ENCODE results near the gene SLC30A7. TPM values are rescaled to one million over a fixed set of nuclear protein-coding genes. Genes with fewer than 3 reads are reported as not detected.

Gene SLC30A7
- total RNA-seq, result 63.7 and 67.5 TPM in 2 replicates

GRCh38 chr1:100895540-100896480, at the start of gene SLC30A7:
TSS of gene SLC30A7 (plus strand) at chr1:100896090. CDS start at chr1:100896263, 173 bp downstream.

DNA sequence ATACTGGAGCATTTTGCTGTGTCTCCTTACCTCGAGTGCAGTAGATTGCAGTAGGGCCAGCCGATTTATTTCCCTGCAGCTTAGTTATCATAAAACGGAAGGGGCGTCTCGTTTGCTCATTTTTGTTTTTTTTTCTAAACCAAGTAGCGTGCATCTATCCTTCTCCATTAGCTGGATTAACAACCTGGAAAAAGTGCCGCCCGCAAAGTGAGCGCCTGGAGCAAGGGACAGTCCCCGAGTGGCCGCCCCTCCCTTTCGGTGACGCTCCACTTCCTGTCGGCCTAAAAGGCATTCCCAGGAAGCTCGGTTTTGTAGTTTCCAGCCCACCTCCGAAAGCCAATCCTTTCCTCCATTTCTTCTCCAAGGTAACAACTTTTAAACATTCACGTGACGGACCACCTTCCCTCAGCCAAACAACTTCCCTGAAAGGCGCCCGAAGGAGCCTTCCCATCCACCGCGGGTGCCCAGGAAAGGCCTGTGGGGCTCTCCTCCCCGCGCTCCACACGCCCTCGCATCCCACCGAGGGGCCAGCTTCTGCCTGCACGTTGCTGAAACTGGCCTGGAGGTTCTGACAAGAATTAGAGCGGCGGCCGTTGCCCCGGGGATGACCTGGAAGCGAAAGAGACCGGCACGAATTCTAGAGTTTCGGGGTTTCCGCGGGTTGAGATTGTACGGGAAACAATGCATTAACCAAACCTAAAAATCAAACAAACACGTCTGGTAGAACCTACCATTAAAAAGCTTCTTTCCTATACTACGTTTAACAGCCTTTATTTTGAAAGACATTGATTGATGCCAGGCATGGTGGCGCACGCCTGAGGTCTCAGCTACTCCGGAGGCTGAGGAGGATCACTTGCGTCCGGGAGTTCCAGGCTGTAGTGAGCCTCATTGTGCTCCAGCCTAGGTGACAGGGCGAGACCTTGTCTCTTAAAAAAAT, 1.0 kb upstream of the SLC30A7 start, which contains the start of gene EXTL2:
TSS of gene EXTL2 (minus strand) at position 240 of the 937 bp plus-strand sequence. CDS start 6,085 bp downstream, outside the sequence.

DNA sequence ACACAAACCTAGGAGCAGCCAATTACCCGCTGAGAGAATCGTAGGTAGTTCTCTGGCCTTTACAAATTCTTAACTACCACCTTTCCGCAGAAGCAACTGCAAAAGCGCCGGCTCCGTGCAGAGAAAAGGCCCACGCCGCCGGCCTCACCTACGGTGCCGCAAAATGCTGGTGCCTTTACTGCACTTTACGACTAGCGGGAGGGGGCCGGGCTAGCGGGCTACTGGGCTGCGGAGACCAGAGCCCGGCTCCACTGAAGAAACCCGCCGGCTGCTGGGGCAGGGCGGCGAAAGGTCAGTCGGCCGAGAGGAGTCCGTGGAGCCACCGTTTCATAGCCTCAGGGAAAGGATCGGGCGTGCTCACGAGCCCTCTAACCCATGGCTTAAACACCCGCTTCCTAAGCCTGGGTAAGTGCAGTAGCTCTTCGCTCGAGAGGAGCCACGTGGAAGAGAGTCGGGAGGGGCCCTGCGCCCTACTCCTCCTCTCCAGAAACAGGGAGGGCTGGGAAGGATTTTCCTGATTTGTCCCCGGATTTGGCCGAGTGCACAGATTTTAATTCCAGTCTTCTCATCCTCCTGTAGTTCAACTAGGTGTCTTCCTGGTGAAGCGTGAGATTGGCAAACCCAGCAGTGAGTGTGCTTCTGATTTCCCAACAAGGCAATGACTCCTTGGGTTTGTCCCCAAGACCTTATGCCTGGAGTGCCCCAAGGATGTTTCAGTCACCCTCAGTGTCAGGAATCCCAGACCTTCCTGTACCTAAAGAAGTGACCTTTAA, 130.0 kb downstream of the SLC30A7 start, which contains the start of gene DPH5:
TSS of gene DPH5 (minus strand) at position 128 of the 773 bp plus-strand sequence. CDS start 341 bp downstream, outside the sequence.

Other genes with a start within 250 kb of the SLC30A7 start
- gene VCAM1, start 176.3 kb upstream of the SLC30A7 start, total RNA-seq, result 10.1 and 15.0 TPM in 2 replicates
- 25.8 and 31.0 TPM in 2 replicates for gene EXTL2, start 1.2 kb upstream of the SLC30A7 start, total RNA-seq
- gene DPH5, start 129.7 kb downstream of the SLC30A7 start, total RNA-seq, result 21.9 and 22.4 TPM in 2 replicates